HepG2 (cell line): ENCODE results near the gene C1orf116. TPM values are rescaled to one million over a fixed set of nuclear protein-coding genes. Genes with fewer than 3 reads are reported as not detected.
A peak's percentile ranks its signal among the peaks of the same experiment; 100 is the strongest.

ENCODE experiments used
- AGO2 ChIP-seq: fragments of 200-400 bp; formaldehyde crosslinking; optimal IDR thresholded peaks from 2 replicates; pipeline ENCODE3; 2017; ENCODE audit warnings: mild to moderate bottlenecking, low read depth, low read length, moderate library complexity
- CCDC6 ChIP-seq: sonication (generic); formaldehyde crosslinking; IDR thresholded peaks from 2 replicates; pipeline ENCODE4 v1.8.1; 2022; ENCODE audit warnings: mild to moderate bottlenecking, missing genetic modification reagents, moderate library complexity
- GATA4 ChIP-seq: sonication (generic); IDR thresholded peaks from 2 replicates; pipeline ENCODE4 v1.6.1; 2016; ENCODE audit warnings: antibody characterized with exemption, low read depth, borderline replicate concordance
- IRF9 ChIP-seq: sonication (generic); formaldehyde crosslinking; IDR thresholded peaks from 2 replicates; pipeline ENCODE4 v1.8.0; 2022; ENCODE audit warnings: missing genetic modification reagents, mild to moderate bottlenecking, borderline replicate concordance
- SALL1 ChIP-seq: sonication (generic); formaldehyde crosslinking; IDR thresholded peaks from 2 replicates; pipeline ENCODE4 v1.8.0; 2022; ENCODE audit warnings: mild to moderate bottlenecking, missing genetic modification reagents
- TBP ChIP-seq: sonication (generic); formaldehyde crosslinking; IDR thresholded peaks from 2 replicates; pipeline ENCODE4 v1.5.0; 2020; ENCODE audit warnings: missing genetic modification reagents
- ZBTB4 ChIP-seq: sonication (generic); formaldehyde crosslinking; IDR thresholded peaks from 2 replicates; pipeline ENCODE4 v1.4.0; 2020; ENCODE audit warnings: missing genetic modification reagents, mild to moderate bottlenecking, borderline replicate concordance
- ZNF549 ChIP-seq: sonication (generic); formaldehyde crosslinking; IDR thresholded peaks from 2 replicates; pipeline ENCODE4 v1.5.0; 2020; ENCODE audit warnings: missing genetic modification reagents
- ZNF572 ChIP-seq: sonication (generic); formaldehyde crosslinking; IDR thresholded peaks from 2 replicates; pipeline ENCODE4 v1.5.1; 2020; ENCODE audit warnings: mild to moderate bottlenecking, missing genetic modification reagents
- ZNF605 ChIP-seq: sonication (generic); formaldehyde crosslinking; IDR thresholded peaks from 2 replicates; pipeline ENCODE4 v1.8.0; 2022; ENCODE audit warnings: mild to moderate bottlenecking, missing genetic modification reagents
- polyA plus RNA-seq, 8 experiments: library from polyadenylated mRNA; depleted of rRNA in 3 of 8; stranded (reverse) in 7 of 8; unstranded in 1 of 8; fragments of >200 nt; fragmentation: Illumina TruSeq in 4 of 8; extraction: Trizol in 4 of 8; gene quantifications; 2 replicates each; pipeline versions ENCODE4 v1.2.1 to v1.2.3, GENCODE V29; 2011 to 2016; ENCODE audit warnings: low read depth in 4 of 8, missing spikeins in 1 of 8, mixed read lengths in 1 of 8; ENCODE audit not compliant: insufficient read depth in 1 of 8
- total RNA-seq, 5 experiments: library from RNA; depleted of rRNA; stranded (reverse); fragments of >200 nt; fragmentation: Illumina TruSeq; extraction: Trizol; gene quantifications; 2 replicates each; pipeline ENCODE4 v1.2.3, GENCODE V29; 2016; ENCODE audit warnings: low read depth in 1 of 5
- TF ChIP-seq, protein P1 (sequence below), 2 experiments: fragments of 450-650 bp in 1 of 2; sonication (generic) in 1 of 2; formaldehyde crosslinking in 1 of 2; IDR thresholded peaks; 2 replicates each; pipeline versions ENCODE4 v1.6.1 to v1.8.0; 2016 to 2022; ENCODE audit warnings: antibody characterized with exemption in 1 of 2, mild to moderate bottlenecking in 1 of 2, missing genetic modification reagents in 1 of 2

Gene C1orf116
- total and polyA plus RNA-seq, 2 of the 13 experiments (the other 11 are each of a cell fraction or from before 2014, with no cell fraction given): 0.51 to 0.95 TPM

GRCh38 chr1:207052911-207053769, 20.6 kb upstream of the C1orf116 start, which contains the start of gene PFKFB2 (continued):
- TF ChIP-seq, protein P1, sequence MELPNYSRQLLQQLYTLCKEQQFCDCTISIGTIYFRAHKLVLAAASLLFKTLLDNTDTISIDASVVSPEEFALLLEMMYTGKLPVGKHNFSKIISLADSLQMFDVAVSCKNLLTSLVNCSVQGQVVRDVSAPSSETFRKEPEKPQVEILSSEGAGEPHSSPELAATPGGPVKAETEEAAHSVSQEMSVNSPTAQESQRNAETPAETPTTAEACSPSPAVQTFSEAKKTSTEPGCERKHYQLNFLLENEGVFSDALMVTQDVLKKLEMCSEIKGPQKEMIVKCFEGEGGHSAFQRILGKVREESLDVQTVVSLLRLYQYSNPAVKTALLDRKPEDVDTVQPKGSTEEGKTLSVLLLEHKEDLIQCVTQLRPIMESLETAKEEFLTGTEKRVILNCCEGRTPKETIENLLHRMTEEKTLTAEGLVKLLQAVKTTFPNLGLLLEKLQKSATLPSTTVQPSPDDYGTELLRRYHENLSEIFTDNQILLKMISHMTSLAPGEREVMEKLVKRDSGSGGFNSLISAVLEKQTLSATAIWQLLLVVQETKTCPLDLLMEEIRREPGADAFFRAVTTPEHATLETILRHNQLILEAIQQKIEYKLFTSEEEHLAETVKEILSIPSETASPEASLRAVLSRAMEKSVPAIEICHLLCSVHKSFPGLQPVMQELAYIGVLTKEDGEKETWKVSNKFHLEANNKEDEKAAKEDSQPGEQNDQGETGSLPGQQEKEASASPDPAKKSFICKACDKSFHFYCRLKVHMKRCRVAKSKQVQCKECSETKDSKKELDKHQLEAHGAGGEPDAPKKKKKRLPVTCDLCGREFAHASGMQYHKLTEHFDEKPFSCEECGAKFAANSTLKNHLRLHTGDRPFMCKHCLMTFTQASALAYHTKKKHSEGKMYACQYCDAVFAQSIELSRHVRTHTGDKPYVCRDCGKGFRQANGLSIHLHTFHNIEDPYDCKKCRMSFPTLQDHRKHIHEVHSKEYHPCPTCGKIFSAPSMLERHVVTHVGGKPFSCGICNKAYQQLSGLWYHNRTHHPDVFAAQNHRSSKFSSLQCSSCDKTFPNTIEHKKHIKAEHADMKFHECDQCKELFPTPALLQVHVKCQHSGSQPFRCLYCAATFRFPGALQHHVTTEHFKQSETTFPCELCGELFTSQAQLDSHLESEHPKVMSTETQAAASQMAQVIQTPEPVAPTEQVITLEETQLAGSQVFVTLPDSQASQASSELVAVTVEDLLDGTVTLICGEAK (IDR thresholded peaks at IDR 0.05): no peak
- TF ChIP-seq, protein P1 (CRISPR knock-in tag; IDR thresholded peaks at IDR 0.05): peak; percentile 43; the same call in 1 of the 2 replicates
- peak; percentile 76 for TF ChIP-seq ZNF605 (CRISPR knock-in tag)
- TF ChIP-seq GATA4: no peak
- peak; percentile 41; the same call in 1 of the 2 replicates for TF ChIP-seq ZBTB4 (CRISPR knock-in tag)
- TF ChIP-seq SALL1 (CRISPR knock-in tag): peak; percentile 75
- TF ChIP-seq AGO2: peak; percentile 36
- no peak for TF ChIP-seq ZNF549 (CRISPR knock-in tag)
- TF ChIP-seq ZNF572 (CRISPR knock-in tag): peak; percentile 86; the same call in 1 of the 2 replicates
- TF ChIP-seq CCDC6 (CRISPR knock-in tag): peak; percentile 29; the same call in 1 of the 2 replicates
- peak; percentile 45; the same call in 1 of the 2 replicates for TF ChIP-seq IRF9
- no peak for TF ChIP-seq TBP (CRISPR knock-in tag)
